Liver (tissue), 9 donors: Measurements from ENCODE around the gene ARHGEF39. TPM values are rescaled to one million over a fixed set of nuclear protein-coding genes. Genes with fewer than 3 reads are reported as not detected.

Source experiments
- DNase-seq: peaks from one replicate; pipeline ENCODE4 v3.0.0-alpha.2; 2017; ENCODE audit warnings: low spot score
- H3K27ac ChIP-seq, 2 donors: one replicate each; pipeline ENCODE4 v1.7.0; 2013; ENCODE audit warnings: inconsistent platforms in 2 of 2, low read length in 2 of 2, control low read depth in 1 of 2, low read depth in 1 of 2, mild to moderate bottlenecking in 1 of 2
- H3K27me3 ChIP-seq, 4 donors: one replicate each; pipeline versions ENCODE4 v1.6.1 to v1.7.0; 2013; ENCODE audit warnings: low read length in 3 of 4, inconsistent platforms in 1 of 4, mild to moderate bottlenecking in 1 of 4, moderate library complexity in 1 of 4; ENCODE audit not compliant: control insufficient read depth in 4 of 4, insufficient read depth in 4 of 4
- H3K36me3 ChIP-seq, 4 donors: one replicate each; pipeline versions ENCODE4 v1.6.1 to v1.7.0; 2013; ENCODE audit warnings: low read length in 3 of 4, mild to moderate bottlenecking in 3 of 4, low read depth in 1 of 4, moderate library complexity in 1 of 4; ENCODE audit not compliant: control insufficient read depth in 4 of 4, insufficient read depth in 3 of 4
- H3K4me1 ChIP-seq, 4 donors: one replicate each; pipeline versions ENCODE4 v1.6.1 to v1.7.0; 2013; ENCODE audit warnings: low read length in 3 of 4, mild to moderate bottlenecking in 3 of 4, moderate library complexity in 1 of 4; ENCODE audit not compliant: control insufficient read depth in 4 of 4, insufficient read depth in 4 of 4
- H3K4me3 ChIP-seq, 3 donors: one replicate each; pipeline versions ENCODE4 v1.6.1 to v1.7.0; 2013; ENCODE audit warnings: low read length in 3 of 3, control low read depth in 1 of 3, low read depth in 1 of 3, mild to moderate bottlenecking in 1 of 3
- H3K9ac ChIP-seq, 2 donors: one replicate each; pipeline ENCODE4 v1.7.0; 2013; ENCODE audit warnings: low read length in 2 of 2, mild to moderate bottlenecking in 2 of 2, moderate library complexity in 2 of 2, control low read depth in 1 of 2, low read depth in 1 of 2
- H3K9me3 ChIP-seq, 4 donors: one replicate each; pipeline versions ENCODE4 v1.6.1 to v1.7.0; 2013; ENCODE audit warnings: low read length in 3 of 4; ENCODE audit not compliant: control insufficient read depth in 4 of 4
- ATF3 ChIP-seq: IDR thresholded peaks from 2 replicates; pipeline ENCODE4 v1.6.1; 2016; ENCODE audit warnings: antibody characterized with exemption
- EGR1 ChIP-seq, 2 donors: IDR thresholded peaks; 2 replicates each; pipeline ENCODE4 v1.6.1; 2016 to 2018; ENCODE audit warnings: antibody characterized with exemption in 2 of 2, low read depth in 2 of 2
- FOXA1 ChIP-seq: IDR thresholded peaks from 2 replicates; pipeline ENCODE4 v1.6.1; 2016; ENCODE audit warnings: antibody characterized with exemption
- FOXA2 ChIP-seq: IDR thresholded peaks from 2 replicates; pipeline ENCODE4 v1.6.1; 2016; ENCODE audit warnings: antibody characterized with exemption
- GABPA ChIP-seq, 2 donors: IDR thresholded peaks in 1 of 2; conservative IDR thresholded peaks in 1 of 2; 2 replicates each; pipeline ENCODE4 v1.6.1; 2016; ENCODE audit warnings: antibody characterized with exemption in 2 of 2, mild to moderate bottlenecking in 1 of 2, moderate library complexity in 1 of 2
- HNF4A ChIP-seq, 2 donors: conservative IDR thresholded peaks; 2 replicates each; pipeline ENCODE4 v1.6.1; 2016; ENCODE audit warnings: antibody characterized with exemption in 2 of 2, mild to moderate bottlenecking in 2 of 2
- HNF4G ChIP-seq: IDR thresholded peaks from 2 replicates; pipeline ENCODE4 v1.6.1; 2016; ENCODE audit warnings: antibody characterized with exemption
- JUND ChIP-seq, 2 donors: IDR thresholded peaks; 2 replicates each; pipeline ENCODE4 v1.6.1; 2016; ENCODE audit warnings: antibody characterized with exemption in 2 of 2
- NR2F2 ChIP-seq: IDR thresholded peaks from 2 replicates; pipeline ENCODE4 v1.6.1; 2016; ENCODE audit warnings: antibody characterized with exemption
- RAD21 ChIP-seq, 2 donors: IDR thresholded peaks; 2 replicates each; pipeline ENCODE4 v1.6.1; 2016; ENCODE audit warnings: antibody characterized with exemption in 2 of 2, mild to moderate bottlenecking in 2 of 2
- REST ChIP-seq: IDR thresholded peaks from 2 replicates; pipeline ENCODE4 v1.6.1; 2016; ENCODE audit warnings: antibody characterized with exemption, mild to moderate bottlenecking
- RXRA ChIP-seq, 2 donors: IDR thresholded peaks; 2 replicates each; pipeline ENCODE4 v1.6.1; 2017 to 2018; ENCODE audit warnings: antibody characterized with exemption in 2 of 2, mild to moderate bottlenecking in 1 of 2
- SP1 ChIP-seq: IDR thresholded peaks from 2 replicates; pipeline ENCODE4 v1.6.1; 2018; ENCODE audit warnings: antibody characterized with exemption, mild to moderate bottlenecking
- TAF1 ChIP-seq: conservative IDR thresholded peaks from 2 replicates; pipeline ENCODE4 v1.6.1; 2016; ENCODE audit warnings: antibody characterized with exemption, mild to moderate bottlenecking
- YY1 ChIP-seq: IDR thresholded peaks from 2 replicates; pipeline ENCODE4 v1.6.1; 2016; ENCODE audit warnings: antibody characterized with exemption, mild to moderate bottlenecking
- WGBS: extraction: QIAGEN DNeasy Blood & Tissue Kit; methylation state at CpG from one replicate; pipeline ENCODE4 v1.1.7; 2013; 5-methylcytosine and 5-hydroxymethylcytosine counted together
- polyA plus RNA-seq, 2 donors: library from polyadenylated mRNA; stranded (reverse) in 1 of 2; unstranded in 1 of 2; fragments of 200-250 nt in 1 of 2; fragments of >200 nt in 1 of 2; fragmentation: Nextera tagmentation in 1 of 2; extraction: Ambion mirVana in 1 of 2; gene quantifications; one replicate each; pipeline versions ENCODE4 v1.2.1 to v1.2.3, GENCODE V29; 2013 to 2015
- total RNA-seq, 2 donors: library from RNA; depleted of rRNA; stranded (reverse); fragments of >200 nt; gene quantifications; one replicate each; pipeline ENCODE4 v1.2.3, GENCODE V29; 2014
- TF ChIP-seq, protein P1 (sequence below): fragments of 150-350 bp; IDR thresholded peaks from 2 replicates; pipeline ENCODE4 v1.5.1; 2017; ENCODE audit warnings: improper control_type of control experiment, low read depth, low read length; ENCODE audit not compliant: missing input control
- TF ChIP-seq, protein P2 (sequence below): IDR thresholded peaks from 2 replicates; pipeline ENCODE4 v1.6.1; 2016; ENCODE audit warnings: antibody characterized with exemption
- TF ChIP-seq, protein P3 (sequence below): IDR thresholded peaks from 2 replicates; pipeline ENCODE4 v1.6.1; 2016; ENCODE audit warnings: antibody characterized with exemption
- donor health status: healthy.
- donor health status: healthy.
- donor health status: healthy.
- donor health status: healthy.
- donor health status: healthy.

ARHGEF39 gene
- total and polyA plus RNA-seq, 4 donors: under 0.01 to 7.4 (median 0.74) TPM

GRCh38 chr9:35657546-35658136 lies 7.4 kb downstream of the ARHGEF39 start, which contains the start of gene RMRP:
TSS of gene RMRP (minus strand) at chr9:35658019.
- Histone ChIP-seq H3K4me1 (peaks cover 2 to 24% (median 5%) of the 10 kb centered on the region in 4 donors), H3K27me3 (no peaks in the 10 kb centered on the region), H3K9me3 (no peaks in the 10 kb centered on the region), H3K27ac (peak within 1 kb of the TSS; percentile 98 to 99), H3K36me3 (no peaks in the 10 kb centered on the region), H3K4me3 (peak within 1 kb of the TSS; percentile 79 to 87 (median 79)), H3K9ac (peak within 1 kb of the TSS; percentile 91 to 97)
- DNase-seq: peak; percentile 91
- peak; percentile 29 to 45 for TF ChIP-seq RAD21 (IDR thresholded peaks at IDR 0.05)
- peak; percentile 97 for TF ChIP-seq SP1
- peak; percentile 98 for TF ChIP-seq HNF4G
- peak; percentile 23 for TF ChIP-seq FOXA1
- TF ChIP-seq NR2F2: peak; percentile 7
- peak; percentile 56 for TF ChIP-seq FOXA2
- peak; percentile 82 for TF ChIP-seq YY1
- TF ChIP-seq, protein P1, sequence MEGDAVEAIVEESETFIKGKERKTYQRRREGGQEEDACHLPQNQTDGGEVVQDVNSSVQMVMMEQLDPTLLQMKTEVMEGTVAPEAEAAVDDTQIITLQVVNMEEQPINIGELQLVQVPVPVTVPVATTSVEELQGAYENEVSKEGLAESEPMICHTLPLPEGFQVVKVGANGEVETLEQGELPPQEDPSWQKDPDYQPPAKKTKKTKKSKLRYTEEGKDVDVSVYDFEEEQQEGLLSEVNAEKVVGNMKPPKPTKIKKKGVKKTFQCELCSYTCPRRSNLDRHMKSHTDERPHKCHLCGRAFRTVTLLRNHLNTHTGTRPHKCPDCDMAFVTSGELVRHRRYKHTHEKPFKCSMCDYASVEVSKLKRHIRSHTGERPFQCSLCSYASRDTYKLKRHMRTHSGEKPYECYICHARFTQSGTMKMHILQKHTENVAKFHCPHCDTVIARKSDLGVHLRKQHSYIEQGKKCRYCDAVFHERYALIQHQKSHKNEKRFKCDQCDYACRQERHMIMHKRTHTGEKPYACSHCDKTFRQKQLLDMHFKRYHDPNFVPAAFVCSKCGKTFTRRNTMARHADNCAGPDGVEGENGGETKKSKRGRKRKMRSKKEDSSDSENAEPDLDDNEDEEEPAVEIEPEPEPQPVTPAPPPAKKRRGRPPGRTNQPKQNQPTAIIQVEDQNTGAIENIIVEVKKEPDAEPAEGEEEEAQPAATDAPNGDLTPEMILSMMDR: peak; percentile 49
- TF ChIP-seq GABPA (IDR thresholded peaks at IDR 0.05 in 1 of 2, conservative IDR thresholded peaks at IDR 0.05 in 1 of 2): peak in 1 of 2 donors; percentile 82
- TF ChIP-seq, protein P2, sequence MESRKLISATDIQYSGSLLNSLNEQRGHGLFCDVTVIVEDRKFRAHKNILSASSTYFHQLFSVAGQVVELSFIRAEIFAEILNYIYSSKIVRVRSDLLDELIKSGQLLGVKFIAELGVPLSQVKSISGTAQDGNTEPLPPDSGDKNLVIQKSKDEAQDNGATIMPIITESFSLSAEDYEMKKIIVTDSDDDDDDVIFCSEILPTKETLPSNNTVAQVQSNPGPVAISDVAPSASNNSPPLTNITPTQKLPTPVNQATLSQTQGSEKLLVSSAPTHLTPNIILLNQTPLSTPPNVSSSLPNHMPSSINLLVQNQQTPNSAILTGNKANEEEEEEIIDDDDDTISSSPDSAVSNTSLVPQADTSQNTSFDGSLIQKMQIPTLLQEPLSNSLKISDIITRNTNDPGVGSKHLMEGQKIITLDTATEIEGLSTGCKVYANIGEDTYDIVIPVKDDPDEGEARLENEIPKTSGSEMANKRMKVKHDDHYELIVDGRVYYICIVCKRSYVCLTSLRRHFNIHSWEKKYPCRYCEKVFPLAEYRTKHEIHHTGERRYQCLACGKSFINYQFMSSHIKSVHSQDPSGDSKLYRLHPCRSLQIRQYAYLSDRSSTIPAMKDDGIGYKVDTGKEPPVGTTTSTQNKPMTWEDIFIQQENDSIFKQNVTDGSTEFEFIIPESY: peak; percentile 82
- TF ChIP-seq TAF1: no peak
- TF ChIP-seq HNF4A (conservative IDR thresholded peaks at IDR 0.05): peak; percentile 94 to 99
- peak; percentile 17 to 89 for TF ChIP-seq JUND (IDR thresholded peaks at IDR 0.05)
- peak; percentile 99 to 100 for TF ChIP-seq EGR1 (IDR thresholded peaks at IDR 0.05; ENCODE audit: low read depth in 2 of 2)
- TF ChIP-seq RXRA (IDR thresholded peaks at IDR 0.05): peak; percentile 55 to 89
- TF ChIP-seq ATF3: peak; percentile 97
- TF ChIP-seq, protein P3, sequence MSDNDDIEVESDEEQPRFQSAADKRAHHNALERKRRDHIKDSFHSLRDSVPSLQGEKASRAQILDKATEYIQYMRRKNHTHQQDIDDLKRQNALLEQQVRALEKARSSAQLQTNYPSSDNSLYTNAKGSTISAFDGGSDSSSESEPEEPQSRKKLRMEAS: peak; percentile 99
- peak; percentile 88 for TF ChIP-seq REST
- WGBS: under 1% methylated on average over 42 of the region's 42 CpGs
